Measurements from ENCODE around the gene C1orf232. TPM values are rescaled to one million over a fixed set of nuclear protein-coding genes. Genes with fewer than 3 reads are reported as not detected.

C1orf232 gene
- total RNA-seq, 1 experiment from 2014 or later, result not detected

- intact Hi-C loops (cut with micrococcal nuclease; ENCODE audit: unreplicated experiment), result no loop called here
- H3K27me3 ChIP-seq (replicated peaks; ENCODE audit: control insufficient read depth, insufficient read depth, low read length), result no peaks in the 10 kb centered on the region
- no peak overlapping the region for H3K4me3 ChIP-seq (ENCODE audit: low read depth, low read length)
- ChIA-PET CTCF (no interaction called here), POLR2A (no interaction called here)
- no peaks in the 10 kb centered on the region for H3K9me3 Mint-ChIP-seq (ENCODE audit: unreplicated experiment)
- no peaks in the 10 kb centered on the region for H3K27me3 Mint-ChIP-seq (ENCODE audit: insufficient read depth, unreplicated experiment)
- DNase-seq, result no peak
- H3K36me3 ChIP-seq (ENCODE audit: control insufficient read depth, insufficient read depth, low read length), result no peaks in the 10 kb centered on the region; the same call in 1 of the 2 replicates
- H3K4me1 Mint-ChIP-seq (ENCODE audit: low read depth, unreplicated experiment), result peaks cover 14% of the 10 kb centered on the region
- TF ChIP-seq CTCF (IDR thresholded peaks at IDR 0.05; ENCODE audit: insufficient read depth in 1 of 2, low read depth in 1 of 2, low read length in 1 of 2, severe bottlenecking in 1 of 2, unreplicated experiment in 1 of 2), result no peak
- H3K36me3 Mint-ChIP-seq (ENCODE audit: insufficient read depth, unreplicated experiment), result peaks cover 5% of the 10 kb centered on the region
- H3K4me1 ChIP-seq, result no peaks in the 10 kb centered on the region
- BruUV-seq (replicated peaks), result no TSS peak
- H3K27ac Mint-ChIP-seq (ENCODE audit: unreplicated experiment), result no peak overlapping the region
- no peak overlapping the region for H3K4me3 Mint-ChIP-seq (ENCODE audit: unreplicated experiment)
- H3K9me3 ChIP-seq, result no peaks in the 10 kb centered on the region
Measured at GRCh38 chr1:26187882-26188281, 19.1 kb upstream of the C1orf232 start.

- no peaks in the 10 kb centered on the region for H3K27me3 Mint-ChIP-seq (ENCODE audit: insufficient read depth, unreplicated experiment)
- peaks cover 6% of the 10 kb centered on the region for H3K4me1 Mint-ChIP-seq (ENCODE audit: low read depth, unreplicated experiment)
- peaks cover 5% of the 10 kb centered on the region for H3K36me3 Mint-ChIP-seq (ENCODE audit: insufficient read depth, unreplicated experiment)
- no peak overlapping the region for H3K4me3 ChIP-seq (ENCODE audit: low read depth, low read length)
- H3K27me3 ChIP-seq (replicated peaks; ENCODE audit: control insufficient read depth, insufficient read depth, low read length), result no peaks in the 10 kb centered on the region
- ChIA-PET POLR2A (no interaction called here), CTCF (no interaction called here)
- H3K9me3 ChIP-seq, result no peaks in the 10 kb centered on the region
- intact Hi-C loops (cut with micrococcal nuclease; ENCODE audit: unreplicated experiment), result no loop called here
- no peaks in the 10 kb centered on the region for H3K9me3 Mint-ChIP-seq (ENCODE audit: unreplicated experiment)
- H3K4me3 Mint-ChIP-seq (ENCODE audit: unreplicated experiment), result no peak overlapping the region
- H3K27ac Mint-ChIP-seq (ENCODE audit: unreplicated experiment), result no peak overlapping the region
- H3K36me3 ChIP-seq (ENCODE audit: control insufficient read depth, insufficient read depth, low read length), result peaks cover 1% of the 10 kb centered on the region; the same call in 1 of the 2 replicates
- no peak for TF ChIP-seq CTCF (IDR thresholded peaks at IDR 0.05; ENCODE audit: insufficient read depth in 1 of 2, low read depth in 1 of 2, low read length in 1 of 2, severe bottlenecking in 1 of 2, unreplicated experiment in 1 of 2)
- no peak for DNase-seq
- H3K4me1 ChIP-seq, result no peaks in the 10 kb centered on the region
- no TSS peak for BruUV-seq (replicated peaks)
Measured at GRCh38 chr1:26184883-26185282, 16.1 kb upstream of the C1orf232 start.

- Mint-ChIP-seq H3K27me3 (ENCODE audit: insufficient read depth, unreplicated experiment) (no peaks in the 10 kb centered on the region), H3K36me3 (ENCODE audit: insufficient read depth, unreplicated experiment) (peaks cover 5% of the 10 kb centered on the region), H3K4me1 (ENCODE audit: low read depth, unreplicated experiment) (no peaks in the 10 kb centered on the region), H3K4me3 (ENCODE audit: unreplicated experiment) (no peak overlapping the region), H3K27ac (ENCODE audit: unreplicated experiment) (no peak overlapping the region), H3K9me3 (ENCODE audit: unreplicated experiment) (no peaks in the 10 kb centered on the region)
- Histone ChIP-seq H3K4me3 (ENCODE audit: low read depth, low read length) (no peak overlapping the region), H3K27me3 (replicated peaks; ENCODE audit: control insufficient read depth, insufficient read depth, low read length) (no peaks in the 10 kb centered on the region), H3K9me3 (no peaks in the 10 kb centered on the region), H3K36me3 (ENCODE audit: control insufficient read depth, insufficient read depth, low read length) (peaks cover 1% of the 10 kb centered on the region; the same call in 1 of the 2 replicates), H3K4me1 (no peaks in the 10 kb centered on the region)
- ChIA-PET CTCF (no interaction called here), POLR2A (no interaction called here)
- no peak for TF ChIP-seq CTCF (IDR thresholded peaks at IDR 0.05; ENCODE audit: insufficient read depth in 1 of 2, low read depth in 1 of 2, low read length in 1 of 2, severe bottlenecking in 1 of 2, unreplicated experiment in 1 of 2)
- no peak for DNase-seq
- intact Hi-C loops (cut with micrococcal nuclease; ENCODE audit: unreplicated experiment), result no loop called here
- no TSS peak for BruUV-seq (replicated peaks)
Measured at GRCh38 chr1:26184086-26184485, 15.3 kb upstream of the C1orf232 start.
